GM12864 (cell line): Measurements from ENCODE around the gene SMG5.

Experiments used
- DNase-seq: peaks from one replicate; pipeline ENCODE4 v3.0.0-alpha.2; 2011; ENCODE audit warnings: low read depth
- H3K4me3 ChIP-seq: 2 replicates; pipeline ENCODE4 v1.5.1; 2011; ENCODE audit warnings: mild to moderate bottlenecking, low read depth, low read length, control low read depth
- TF ChIP-seq, protein P1 (sequence below): IDR thresholded peaks from 2 replicates; pipeline ENCODE4 v1.5.1; 2011; ENCODE audit warnings: low read depth, mild to moderate bottlenecking, moderate library complexity, low read length, control low read depth, inconsistent platforms; ENCODE audit errors: missing control alignments

Gene SMG5

DNA sequence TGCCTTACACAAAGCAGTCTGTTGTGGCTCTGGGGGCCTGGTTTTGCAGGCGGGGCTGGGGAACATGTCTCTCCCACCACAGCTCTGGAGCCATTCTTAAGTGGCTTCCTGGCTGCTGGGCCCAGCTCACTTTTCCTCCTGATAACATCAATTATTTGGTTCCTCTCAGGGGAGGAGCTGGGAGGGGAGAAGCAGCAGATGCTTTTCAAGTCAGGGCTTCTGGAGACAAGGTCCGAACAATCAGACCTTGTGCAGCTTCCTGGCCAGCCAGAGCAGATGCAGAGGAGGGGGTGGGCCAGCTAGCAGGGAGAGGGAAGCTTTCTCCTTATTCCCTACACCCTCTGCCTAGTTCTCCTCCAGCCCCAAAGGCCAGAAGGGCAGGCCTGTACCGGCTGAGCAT, 31.1 kb downstream of the SMG5 start:
- no peak overlapping the region for H3K4me3 ChIP-seq
- TF ChIP-seq, protein P1, sequence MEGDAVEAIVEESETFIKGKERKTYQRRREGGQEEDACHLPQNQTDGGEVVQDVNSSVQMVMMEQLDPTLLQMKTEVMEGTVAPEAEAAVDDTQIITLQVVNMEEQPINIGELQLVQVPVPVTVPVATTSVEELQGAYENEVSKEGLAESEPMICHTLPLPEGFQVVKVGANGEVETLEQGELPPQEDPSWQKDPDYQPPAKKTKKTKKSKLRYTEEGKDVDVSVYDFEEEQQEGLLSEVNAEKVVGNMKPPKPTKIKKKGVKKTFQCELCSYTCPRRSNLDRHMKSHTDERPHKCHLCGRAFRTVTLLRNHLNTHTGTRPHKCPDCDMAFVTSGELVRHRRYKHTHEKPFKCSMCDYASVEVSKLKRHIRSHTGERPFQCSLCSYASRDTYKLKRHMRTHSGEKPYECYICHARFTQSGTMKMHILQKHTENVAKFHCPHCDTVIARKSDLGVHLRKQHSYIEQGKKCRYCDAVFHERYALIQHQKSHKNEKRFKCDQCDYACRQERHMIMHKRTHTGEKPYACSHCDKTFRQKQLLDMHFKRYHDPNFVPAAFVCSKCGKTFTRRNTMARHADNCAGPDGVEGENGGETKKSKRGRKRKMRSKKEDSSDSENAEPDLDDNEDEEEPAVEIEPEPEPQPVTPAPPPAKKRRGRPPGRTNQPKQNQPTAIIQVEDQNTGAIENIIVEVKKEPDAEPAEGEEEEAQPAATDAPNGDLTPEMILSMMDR = no peak
- DNase-seq = no peak

DNA sequence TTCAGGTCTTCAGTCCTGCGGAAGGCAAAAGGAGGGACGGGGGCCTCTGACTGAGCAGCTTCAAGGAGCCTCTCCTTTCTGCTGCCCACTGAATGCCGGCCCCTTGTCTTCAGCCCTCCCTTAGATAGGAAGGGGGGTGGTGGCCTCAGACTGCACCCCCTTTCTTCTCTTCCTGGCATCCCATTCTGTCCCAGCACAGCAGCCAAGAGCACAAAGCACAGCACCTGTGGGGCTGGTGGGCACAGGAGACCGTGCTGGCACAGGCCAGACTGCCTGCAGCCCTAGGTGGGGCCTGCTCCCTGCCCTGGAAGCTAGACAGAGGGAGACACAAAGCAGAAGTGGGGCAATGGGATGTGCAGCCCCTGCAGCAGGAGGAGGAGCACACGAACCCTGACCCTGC, 33.0 kb downstream of the SMG5 start:
- DNase-seq = no peak
- TF ChIP-seq, protein P1 = no peak
- H3K4me3 ChIP-seq = no peak overlapping the region

DNA sequence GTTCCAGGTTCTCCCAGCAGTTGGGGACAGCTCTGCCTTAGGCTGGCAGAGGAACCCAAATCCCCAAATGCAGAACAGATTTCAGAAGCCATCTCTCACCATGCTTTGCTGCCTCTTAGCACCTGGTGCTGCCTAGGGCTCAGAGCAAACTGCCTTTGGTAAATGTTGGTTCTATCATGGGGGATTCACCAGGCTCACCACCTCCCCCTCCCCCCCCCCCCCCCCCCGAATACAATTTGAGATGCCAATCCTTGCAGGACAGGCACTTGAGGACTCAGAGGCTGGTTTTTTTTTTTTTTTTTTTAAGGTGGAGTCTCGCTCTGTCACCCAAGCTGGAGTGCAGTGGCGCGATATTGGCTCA, 34.3 kb downstream of the SMG5 start:
- H3K4me3 ChIP-seq = no peak overlapping the region
- DNase-seq = no peak
- TF ChIP-seq, protein P1 = no peak

DNA sequence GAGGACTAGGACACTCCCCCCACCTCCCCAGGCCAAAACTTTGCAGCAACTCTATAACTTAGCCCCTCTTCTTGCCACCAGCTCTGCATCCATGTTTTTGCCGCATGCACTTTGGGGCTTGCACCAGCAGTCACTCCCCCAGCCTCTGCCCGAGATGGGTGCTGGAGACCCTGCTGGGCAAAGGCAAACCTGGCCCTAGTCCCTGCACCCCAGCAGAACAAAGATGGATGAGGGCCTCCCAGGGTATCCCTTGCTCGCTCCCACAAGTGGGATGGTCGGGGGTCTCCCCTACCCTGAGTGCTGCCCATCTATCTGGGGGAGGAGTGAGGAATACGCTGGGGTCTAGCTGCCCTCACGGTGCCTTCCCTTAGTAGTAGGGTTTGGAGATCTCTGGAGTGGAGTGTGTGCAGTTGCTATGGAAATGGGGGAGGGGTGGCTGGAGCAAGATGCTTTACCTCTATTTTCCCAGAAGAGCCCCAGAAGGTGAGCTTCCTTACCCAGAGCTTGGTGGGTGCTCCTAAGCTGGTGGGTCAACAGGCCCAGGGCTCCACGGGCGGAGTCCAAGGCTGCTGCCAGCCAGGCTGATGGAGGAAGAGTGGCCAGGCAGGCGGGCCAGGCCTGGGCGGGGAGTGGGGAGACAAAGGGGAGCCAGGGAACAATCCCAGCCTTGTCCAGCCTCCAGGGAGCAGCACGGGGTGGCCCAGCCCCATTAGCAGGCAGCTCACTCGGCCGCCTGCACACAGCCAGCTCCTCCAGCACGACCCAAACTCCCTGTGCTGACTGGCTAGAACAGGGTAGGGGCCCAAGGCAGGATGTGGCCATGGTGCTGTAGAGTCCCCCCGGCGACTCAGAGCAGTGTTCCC, 34.9 kb downstream of the SMG5 start, which contains the start of gene PAQR6:
Gene PAQR6, minus strand, starts transcription at position 597 of the 863 bp plus-strand sequence. CDS start 1,325 bp downstream, outside the sequence.
- TF ChIP-seq, protein P1 = no peak
- H3K4me3 ChIP-seq = no peak within 1 kb of the TSS
- no peak for DNase-seq

DNA sequence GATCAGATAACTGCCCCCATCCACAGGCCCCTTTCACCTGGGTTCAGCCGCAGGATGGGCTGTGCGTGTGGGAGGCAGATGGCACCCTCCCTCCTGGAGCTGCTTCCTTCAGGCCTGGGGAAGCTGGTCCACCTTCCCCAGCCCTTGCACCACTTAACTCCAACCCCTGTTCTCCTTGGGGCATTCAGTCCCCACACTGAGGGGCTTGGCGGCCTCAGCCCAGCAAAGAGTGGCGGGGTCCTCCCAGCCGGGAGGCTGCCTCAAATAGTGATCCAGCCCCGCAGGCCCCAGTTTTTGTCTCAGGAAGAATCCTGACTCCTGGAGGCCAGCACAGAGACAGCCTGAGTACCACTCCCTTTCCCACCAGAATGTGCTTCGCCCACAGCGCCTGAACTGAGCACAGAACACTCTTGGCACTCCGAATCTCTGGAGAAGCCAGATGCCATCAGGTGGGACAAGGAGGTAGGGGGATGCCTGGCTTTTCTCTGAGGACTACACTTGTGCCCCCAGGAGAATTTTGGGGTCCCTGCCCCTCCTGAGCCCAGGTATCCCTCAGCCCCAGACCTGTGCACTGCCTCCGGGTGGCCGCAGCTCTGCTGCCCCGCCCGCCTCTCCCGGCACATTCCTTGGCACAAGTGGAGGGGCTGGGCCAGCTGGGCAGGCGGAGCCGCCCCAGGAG, 35.7 kb downstream of the SMG5 start:
- no peak overlapping the region for H3K4me3 ChIP-seq
- DNase-seq = no peak
- TF ChIP-seq, protein P1 = no peak

DNA sequence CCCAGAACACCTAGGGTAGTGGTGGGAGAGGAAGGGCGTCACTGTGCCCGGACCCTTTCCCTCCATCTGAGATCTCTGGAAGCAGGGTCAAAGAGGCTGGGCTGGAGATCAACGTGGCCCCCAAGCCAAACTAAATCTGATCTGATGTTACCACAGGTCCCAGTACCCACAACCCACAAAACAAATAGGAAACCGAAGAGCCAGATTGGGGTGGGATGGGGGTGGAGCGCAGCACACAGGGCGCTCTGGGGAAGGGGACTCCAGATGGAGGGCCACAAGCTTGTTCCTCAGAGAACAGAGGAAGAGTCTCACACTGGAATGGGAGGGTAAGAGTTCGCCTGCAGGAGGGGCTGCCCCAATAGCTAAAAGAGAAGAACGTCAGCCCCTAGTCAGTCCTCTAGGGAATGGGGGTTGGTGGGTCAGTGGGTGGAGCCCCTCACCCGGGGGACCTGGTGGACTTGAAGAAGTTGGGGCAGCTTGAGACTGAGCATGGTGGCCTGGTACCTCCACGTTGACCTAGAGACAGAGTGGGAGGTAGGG, 36.3 kb downstream of the SMG5 start:
- TF ChIP-seq, protein P1 = no peak
- no peak for DNase-seq

More for the DNA sequence above, 36.3 kb downstream of the SMG5 start:
- H3K4me3 ChIP-seq = no peak overlapping the region; the same call in 1 of the 2 replicates
